ENCODE results near the gene FAM216B.

- TF ChIP-seq CTCF (IDR thresholded peaks at IDR 0.05; ENCODE audit: extremely low read depth in 1 of 2, insufficient read depth in 1 of 2, low read depth in 1 of 2, low read length in 2 of 2) (no peak), POLR2AphosphoS5 (IDR thresholded peaks at IDR 0.05; ENCODE audit: insufficient read depth, low read depth, low read length) (no peak), MAX (IDR thresholded peaks at IDR 0.05; ENCODE audit: insufficient read depth, insufficient read length) (no peak), POLR2A (IDR thresholded peaks at IDR 0.05; ENCODE audit: low read depth, low read length) (no peak), EZH2 (IDR thresholded peaks at IDR 0.05; ENCODE audit: borderline replicate concordance, low read depth, low read length, severe bottlenecking) (no peak), FOS (IDR thresholded peaks at IDR 0.05; ENCODE audit: borderline replicate concordance, insufficient read depth, low read length) (no peak), JUN (IDR thresholded peaks at IDR 0.05; ENCODE audit: borderline replicate concordance, insufficient read depth, insufficient read length, low read depth) (no peak), GATA2 (IDR thresholded peaks at IDR 0.05; ENCODE audit: insufficient read depth, insufficient read length, low read depth, low read length) (no peak), MYC (IDR thresholded peaks at IDR 0.05; ENCODE audit: low read depth, low read length) (no peak)
Observed at GRCh38 chr13:42760951-42761350, 20.4 kb upstream of the FAM216B start.
